HG02870 (cell line): ENCODE measurements around the gene ZNF561.
"Not testable (repeated sequence)": the region's sequence is repeated elsewhere in the genome, so short reads cannot be mapped to it uniquely, and the experiment has no call there.

Experiments
- ATAC-seq: cut with Tn5 transposase; IDR thresholded peaks from one replicate; pipeline ENCODE4 v1.9.1; 2021; ENCODE audit warnings: mild to moderate bottlenecking, moderate library complexity; ENCODE audit not compliant: unreplicated experiment

The ZNF561 gene

DNA sequence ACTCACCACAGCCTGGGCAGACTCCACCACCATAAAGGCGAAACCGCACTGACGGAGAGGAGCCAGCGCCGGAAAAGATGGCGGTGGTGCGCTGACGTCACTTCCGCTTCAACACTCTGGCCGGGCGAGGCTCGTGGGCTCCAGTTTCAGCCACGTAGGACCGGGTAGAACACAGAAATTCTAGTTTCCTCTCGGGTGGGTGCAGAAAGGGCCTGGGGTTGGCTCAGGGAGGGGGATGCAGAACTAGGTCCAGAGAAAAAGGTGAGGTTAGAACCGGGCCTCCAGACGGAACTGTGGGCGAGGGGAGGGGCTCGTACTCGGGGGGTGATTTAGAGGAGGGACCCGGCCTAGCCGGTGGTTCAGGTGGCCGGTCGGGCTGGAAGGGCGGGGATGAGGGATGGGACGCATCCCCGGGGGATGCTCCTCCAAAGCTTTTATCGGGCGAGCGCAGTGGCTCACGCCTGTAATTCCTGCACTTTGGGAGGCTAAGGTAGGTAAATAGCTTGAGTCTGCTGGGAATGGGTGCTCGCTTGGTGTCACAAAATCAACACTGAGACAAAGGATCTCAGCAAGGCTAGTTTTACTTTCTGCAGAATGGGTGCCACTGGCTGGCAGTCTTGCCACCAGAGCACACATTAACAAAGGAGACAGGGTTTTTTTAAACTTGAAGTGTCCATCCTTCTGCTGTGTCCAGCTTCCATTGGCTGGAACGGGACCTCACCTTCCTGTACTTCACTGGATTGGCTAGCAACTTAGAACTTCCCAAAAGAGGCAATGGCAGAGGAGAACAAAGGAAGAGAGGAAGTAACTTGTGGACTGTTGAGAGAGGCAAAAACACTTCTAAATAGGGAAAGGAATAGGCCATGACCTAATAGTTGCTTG lies at the start of gene ZNF561:
TSS of gene ZNF561 (minus strand) at position 77 of the 882 bp plus-strand sequence. CDS start 1,776 bp downstream, outside the sequence.
- peak; percentile 74 for ATAC-seq

DNA sequence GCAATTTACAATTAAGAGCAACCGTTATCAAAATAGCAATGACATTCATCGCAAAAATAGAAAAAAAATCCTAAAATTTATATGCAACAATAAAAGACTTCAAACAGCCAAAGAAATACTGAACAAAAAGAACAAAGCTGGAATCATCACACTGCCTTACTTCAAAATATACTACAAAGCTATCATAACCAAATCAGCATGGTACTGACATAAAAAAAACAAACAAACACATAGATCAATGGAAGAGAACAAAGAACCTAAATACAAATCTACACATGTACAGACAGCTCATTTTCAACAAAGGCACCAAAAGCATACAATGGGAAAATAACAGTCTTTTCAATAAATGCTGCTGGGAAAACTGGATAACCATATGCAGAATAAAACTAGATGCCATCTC lies 47.5 kb upstream of the ZNF561 start:
- ATAC-seq, result no peak

DNA sequence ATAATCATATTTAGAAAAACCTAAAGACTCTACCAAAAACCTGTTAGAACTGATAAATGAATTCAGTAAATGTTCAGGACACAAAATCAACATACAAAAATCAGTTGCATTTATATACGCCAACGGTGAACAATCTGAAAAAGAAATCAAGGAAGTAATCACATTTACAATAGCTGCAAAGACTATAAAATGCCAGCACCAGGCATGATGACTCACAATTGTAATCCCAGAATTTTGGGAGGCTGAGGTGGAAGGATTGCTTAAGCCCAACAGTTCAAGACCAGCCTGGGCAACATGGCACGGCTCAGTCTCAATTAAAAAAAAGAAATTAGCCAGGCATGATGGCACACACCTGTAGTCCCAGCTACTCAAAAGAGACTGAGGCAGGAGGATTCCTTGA lies 46.9 kb upstream of the ZNF561 start:
- no peak for ATAC-seq

DNA sequence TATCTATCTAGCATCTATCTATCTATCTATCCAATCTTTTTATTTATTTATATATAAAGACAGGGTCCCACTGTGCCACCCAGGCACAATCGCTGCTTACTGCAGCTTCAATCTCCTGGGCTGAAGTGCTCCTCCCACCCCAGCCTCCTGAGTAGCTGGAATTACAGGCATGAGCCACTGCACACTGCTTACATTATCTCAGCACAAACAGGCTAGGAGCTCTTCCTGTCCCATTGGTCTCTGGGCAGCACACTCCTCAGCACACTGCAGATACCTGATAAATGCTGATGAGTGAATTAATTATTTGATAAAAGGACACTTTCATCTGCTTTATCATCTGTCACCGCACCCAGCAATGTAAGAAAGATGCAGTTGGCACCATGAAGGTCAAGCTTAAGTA lies 37.7 kb upstream of the ZNF561 start:
- ATAC-seq, result no peak

DNA sequence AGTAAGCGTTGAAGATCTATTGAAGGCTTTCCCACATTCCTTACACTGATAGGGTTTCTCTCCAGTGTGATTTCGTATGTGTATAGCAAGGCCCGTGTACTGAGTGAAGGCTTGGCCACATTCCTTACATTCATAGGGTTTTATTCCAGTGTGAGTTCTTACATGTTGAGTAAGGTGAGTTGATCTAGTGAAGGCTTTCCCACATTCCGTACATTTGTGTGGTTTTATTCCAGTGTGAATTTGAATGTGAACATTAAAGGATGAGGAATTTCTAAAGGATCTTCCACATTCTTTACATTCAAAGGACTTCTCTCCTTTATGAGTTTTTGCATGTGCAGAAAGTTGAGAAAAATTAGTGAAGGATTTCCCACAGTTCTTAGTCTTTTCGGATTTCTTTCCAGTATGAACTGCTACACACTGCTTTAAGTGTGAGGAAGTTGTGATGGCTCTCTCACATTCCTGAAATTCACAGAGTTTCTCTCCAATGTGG lies 32.1 kb upstream of the ZNF561 start:
- not testable (repeated sequence) for ATAC-seq

DNA sequence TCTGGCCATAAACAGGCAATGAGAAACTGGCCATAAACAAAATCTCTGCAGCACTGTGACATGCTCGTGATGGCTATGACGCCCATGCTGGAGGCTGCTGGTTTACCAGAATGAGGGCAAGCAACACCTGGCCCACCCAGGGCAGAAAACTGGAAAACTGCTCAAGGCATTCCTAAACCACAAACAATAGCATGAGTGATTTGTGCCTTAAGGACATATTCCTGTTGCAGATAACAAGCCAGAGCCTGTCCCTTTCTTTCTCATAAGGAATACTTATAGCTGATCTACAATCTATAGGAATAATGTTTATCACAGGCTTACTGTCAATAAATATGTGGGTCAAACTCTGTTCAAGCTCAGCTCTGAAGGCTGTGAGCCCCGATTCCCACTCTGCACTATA lies 30.4 kb upstream of the ZNF561 start:
- ATAC-seq, result not testable (repeated sequence)

DNA sequence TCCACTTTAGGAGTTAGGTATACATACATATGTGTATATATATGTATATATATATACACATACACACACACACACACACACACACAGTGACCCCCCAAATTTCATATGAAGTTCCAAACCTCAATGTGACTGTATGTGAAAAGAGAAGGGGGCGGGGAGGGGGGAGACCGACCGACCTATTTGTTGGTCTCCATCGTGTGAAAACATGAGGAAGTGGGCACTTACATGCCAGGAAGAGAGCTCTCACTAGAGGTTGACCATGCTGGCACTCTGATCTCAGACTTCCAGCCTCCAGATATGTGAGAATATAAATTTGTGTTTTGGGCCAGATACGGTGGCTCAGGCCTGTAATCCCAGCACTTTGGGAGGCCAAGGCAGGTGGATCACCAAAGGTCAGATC lies 29.3 kb upstream of the ZNF561 start:
- no peak for ATAC-seq

DNA sequence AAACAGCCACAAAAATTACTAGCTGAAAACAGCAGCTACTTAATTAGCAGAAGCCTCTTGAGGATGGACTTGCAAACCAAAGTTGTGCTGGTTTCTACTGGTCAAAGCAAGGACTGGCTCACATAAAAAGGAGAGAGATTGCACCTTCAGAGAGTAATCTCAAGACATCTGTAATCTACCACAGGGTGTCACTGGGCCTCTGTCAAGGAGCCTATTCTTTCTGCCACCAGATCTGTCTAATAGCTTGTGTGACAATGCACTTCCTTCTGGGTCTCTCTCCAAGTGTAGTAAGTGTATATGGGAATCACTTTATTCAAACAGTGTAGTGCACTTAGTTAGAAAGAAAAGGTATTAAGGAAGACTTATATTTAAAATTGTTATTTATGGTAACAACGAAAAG lies 24.4 kb upstream of the ZNF561 start:
- ATAC-seq, result no peak

DNA sequence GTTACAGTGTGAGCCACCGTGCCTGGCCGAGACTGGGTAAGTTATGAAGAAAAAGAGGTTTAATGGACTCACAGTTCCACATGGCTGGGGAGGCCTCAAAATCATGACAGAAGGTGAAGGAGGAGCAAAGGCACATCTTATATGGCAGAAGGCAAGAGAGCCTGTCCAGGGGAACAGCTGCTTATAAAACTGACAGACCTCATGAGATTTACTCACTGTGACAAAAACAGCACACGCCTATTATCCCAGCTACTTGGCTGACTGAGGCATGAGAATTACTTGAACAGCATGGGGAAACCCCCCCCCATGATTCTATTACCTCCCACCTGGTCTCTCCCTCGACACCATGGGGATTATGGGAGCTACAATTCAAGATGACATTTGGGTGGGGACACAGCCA lies 23.4 kb upstream of the ZNF561 start:
- no peak for ATAC-seq

DNA sequence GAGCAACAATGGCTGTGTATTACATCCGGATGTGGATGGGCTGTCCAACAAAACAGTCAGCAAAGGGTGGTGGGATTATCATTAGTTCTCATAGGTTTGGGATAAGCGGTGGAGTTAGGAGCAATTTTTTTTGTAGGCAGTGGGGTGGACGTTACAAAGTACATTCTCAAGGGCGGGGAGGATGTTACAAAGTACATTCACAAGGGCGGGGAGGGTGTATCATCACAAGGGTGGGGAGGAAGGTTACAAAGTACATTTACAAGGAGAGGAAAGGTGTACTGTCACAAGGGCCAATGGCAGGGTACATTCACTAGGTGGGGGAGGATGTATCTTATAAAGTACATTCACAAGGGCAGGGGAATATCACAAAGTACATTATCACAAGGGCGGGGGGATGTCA lies 20.8 kb upstream of the ZNF561 start:
- no peak for ATAC-seq

DNA sequence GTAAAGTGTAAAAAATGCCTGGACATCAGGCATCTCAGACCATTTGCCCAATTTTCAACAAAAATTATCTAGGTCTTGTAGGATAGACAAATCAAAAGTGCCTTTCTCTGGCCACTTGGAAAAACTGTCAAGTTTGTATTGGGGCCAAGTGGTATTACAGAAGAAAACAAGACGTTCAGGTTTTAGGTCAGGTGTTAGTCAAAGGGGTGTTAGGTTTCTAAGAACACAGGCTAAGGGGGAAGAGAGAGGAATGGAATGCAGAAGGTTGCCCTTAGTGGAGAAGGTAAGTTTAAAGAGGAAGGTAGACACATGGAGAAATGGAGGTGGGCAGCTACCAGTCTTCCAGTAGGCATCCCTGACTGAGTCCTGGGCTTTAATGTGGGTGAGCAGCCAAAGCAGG lies 19.9 kb upstream of the ZNF561 start:
- ATAC-seq, result no peak

DNA sequence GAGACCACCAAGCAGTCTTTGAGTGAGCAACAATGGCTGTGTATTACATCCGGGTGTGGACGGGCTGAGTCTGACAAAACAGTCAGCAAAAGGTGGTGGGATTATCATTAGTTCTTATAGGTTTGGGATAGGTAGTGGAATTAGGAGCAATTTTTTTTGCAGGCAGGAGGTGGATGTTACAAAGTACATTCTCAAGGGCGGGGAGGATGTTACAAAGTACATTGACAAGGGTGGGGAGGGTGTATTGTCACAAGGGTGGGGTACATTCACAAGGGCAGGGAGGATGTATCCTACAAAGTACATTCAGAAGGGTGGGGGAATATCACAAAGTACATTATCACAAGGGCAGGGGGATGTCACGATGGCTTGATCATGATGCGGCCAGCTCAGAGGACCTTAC lies 15.0 kb upstream of the ZNF561 start:
- no peak for ATAC-seq

DNA sequence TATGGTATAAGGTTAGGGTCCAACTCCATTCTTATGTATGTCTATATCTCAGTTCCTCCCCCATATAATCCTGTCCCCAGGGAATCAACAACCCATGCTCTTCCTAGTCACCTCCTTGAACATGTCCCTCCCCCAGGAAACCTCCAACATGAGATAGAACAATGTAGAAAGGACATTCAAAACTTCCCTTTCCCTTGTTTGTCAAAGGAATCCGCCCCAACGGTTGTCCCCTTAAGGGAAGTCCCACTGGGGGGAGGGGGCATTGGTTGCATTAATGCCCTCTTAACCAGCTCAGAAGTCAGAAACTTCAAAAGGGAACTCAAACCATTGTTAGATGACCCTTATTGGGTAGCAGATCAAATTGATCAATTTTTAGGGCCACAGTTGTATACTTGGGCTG lies 6.8 kb upstream of the ZNF561 start:
- no peak for ATAC-seq

DNA sequence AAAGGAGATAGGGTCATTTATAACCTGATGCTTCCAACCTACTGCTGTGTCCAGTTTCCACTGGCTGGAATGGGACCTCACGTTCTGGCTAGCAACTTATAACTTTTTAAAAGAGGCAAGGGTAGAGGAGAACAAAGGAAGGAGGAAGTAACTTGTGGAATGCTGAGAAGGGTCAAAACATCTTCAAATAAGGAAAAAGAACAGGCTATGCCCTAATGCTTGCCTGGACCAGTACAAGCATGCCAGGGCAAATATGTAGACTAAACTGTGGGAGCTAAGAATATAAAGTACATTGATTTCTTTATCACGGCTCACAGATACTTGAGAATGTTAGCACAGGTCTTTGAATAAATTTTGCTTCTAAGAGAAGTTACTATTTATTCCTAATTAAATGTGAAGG lies 1.5 kb upstream of the ZNF561 start:
- ATAC-seq, result no peak

DNA sequence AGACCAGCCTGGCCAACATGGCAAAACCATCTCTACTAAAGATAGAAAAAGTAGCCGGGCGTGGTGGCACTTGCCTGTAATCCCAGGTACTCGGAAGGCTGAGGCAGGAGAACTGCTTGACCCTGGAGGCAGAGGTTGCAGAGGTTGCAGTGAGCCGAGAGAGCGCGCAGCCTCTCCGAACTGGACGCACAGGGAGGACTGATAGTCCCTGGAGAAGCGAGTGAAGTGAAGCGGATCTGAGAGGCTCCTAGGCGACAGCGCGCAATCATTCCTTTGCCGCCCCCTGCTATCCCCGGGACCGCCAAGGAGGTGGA lies 233 bp downstream of the ZNF561 start:
- ATAC-seq, result no peak

DNA sequence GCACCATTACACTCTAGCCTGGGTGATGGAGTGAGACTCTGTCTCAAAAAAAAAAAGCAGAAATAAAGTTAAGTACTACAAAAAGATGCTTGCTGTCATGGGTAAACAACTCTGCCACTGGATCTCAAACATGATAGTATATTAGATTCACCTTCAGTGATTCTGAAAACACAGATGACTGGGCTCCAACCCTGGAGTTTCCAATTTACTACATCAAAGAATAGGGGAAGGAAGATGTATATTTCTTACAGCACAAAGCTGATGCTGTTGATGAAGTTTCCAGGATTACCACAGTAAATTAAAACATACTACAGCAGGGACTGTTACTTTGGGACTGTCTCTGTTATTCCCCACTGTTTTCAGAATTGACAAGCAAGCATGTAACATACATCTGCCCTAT lies 5.2 kb downstream of the ZNF561 start:
- ATAC-seq, result no peak

DNA sequence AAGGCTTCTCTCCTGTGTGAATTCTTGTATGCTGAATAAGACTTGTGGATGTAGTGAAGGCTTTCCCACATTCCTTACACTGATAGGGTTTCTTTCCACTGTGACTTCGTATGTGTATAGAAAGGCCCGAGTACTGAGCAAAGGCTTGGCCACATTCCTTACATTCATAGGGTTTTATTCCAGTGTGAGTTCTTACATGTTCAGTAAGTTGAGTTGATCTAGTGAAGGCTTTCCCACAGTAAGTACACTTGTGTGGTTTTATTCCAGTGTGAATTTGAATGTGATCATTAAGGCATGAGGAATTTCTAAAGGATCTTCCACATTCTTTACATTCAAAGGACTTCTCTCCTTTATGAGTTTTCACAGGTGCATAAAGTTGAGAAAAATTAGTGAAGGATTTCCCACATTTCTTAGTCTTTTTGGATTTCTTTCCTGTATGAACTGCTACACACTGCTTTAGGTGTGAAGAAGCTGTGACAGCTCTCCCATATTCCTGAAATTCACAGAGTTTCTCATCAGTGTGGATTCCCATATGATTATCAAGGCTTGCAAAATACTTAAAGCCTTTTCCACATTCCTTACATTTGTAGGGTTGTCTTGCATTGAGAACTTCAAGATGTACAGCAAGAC lies 10.4 kb downstream of the ZNF561 start:
- ATAC-seq, result no peak

DNA sequence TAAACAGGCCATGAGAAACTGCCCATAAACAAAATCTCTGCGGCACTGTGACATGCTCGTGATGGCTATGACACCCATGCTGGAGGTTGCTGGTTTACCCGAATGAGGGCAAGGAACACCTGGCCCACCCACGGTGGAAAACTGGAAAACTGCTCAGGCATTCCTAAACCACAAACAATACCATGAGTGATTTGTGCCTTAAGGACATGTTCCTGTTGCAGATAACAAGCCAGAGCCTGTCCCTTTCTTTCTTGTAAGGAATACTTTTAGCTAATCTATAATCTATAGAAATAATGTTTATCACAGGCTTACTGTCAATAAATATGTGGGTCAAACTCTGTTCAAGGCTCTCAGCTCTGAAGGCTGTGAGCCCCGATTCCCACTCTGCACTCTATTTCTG lies 12.1 kb downstream of the ZNF561 start:
- no peak for ATAC-seq

DNA sequence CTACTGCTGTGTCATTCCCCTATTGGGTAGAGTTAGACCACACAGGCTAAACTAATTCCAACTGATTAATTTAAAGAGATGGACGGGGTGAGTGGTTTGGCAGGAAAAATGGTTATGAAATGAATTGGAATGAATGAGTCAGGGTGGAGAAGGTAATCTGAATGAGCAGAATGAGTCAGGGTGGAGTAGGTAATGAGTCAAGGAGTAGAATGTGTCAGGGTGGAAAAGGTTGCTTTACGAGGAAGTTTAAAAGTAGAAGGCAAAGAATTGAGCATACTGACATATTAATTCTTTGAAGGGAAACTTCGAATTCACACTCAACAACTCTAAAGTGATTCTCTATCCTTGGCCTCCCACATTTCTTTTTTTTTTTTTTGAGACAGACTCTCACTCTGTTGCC lies 24.0 kb downstream of the ZNF561 start:
- no peak for ATAC-seq

DNA sequence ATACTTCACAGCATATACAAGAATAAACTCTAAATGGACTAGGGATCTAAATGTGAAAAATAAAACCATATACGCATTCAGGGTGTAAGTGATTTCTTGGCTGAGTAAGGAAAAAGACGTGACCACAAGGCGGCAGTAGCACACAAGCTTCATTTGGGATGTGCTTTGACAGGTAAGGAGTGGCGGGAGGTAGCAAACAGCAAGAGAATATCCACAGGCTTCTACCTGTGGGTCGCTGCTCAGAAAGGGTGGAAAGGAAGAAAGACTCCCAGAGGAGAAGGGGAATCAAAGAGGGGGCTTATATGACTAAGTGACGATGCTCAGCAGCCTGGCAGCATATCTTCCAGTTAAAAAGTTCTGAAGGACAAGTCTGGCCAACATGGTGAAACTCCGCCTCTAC lies 34.3 kb downstream of the ZNF561 start:
- ATAC-seq, result no peak

DNA sequence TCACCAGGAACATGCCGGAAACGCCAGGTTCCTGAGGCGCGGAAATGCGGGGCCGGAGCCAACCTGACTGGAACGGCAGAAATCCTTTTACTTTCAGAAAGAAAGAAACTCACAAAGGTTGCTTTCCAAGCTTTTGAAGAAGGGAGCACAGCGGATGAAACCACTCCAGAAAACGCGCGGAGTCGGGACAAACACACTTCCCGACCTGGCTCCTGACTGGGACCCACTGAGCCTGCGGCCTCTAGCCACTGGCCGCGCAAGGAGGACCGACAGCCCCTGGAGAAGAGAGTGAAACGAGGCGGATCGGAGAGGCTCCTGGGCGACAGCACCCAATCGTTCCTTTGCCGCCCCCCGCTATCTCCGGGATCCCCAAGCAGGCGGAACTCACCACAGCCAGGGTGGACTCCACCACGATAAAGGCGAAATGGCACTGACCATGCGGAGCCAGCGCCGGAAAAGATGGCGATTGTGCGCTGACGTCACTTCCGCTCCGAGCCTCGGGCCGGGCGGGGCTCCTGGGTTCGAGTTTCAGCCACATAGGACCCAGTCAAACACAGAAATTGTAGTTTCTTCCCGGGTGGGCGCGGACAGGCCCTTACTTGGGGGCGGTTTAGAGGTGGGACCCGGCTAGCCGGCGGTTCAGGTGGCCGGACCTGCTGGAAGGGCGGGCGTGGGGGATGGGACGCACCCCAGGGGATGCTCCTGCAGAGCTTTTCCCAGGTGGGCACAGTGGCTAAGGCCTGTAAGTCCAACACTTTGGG lies 36.8 kb downstream of the ZNF561 start, which contains the start of gene ZNF121:
TSS of gene ZNF121 (minus strand) at position 432 of the 761 bp plus-strand sequence. CDS start 16,407 bp downstream, outside the sequence.
- ATAC-seq, result peak; percentile 73
